ENCODE measurements around the gene OR10W1. TPM values are rescaled to one million over a fixed set of nuclear protein-coding genes. Genes with fewer than 3 reads are reported as not detected.

The OR10W1 gene
- not detected for total RNA-seq

- Histone ChIP-seq H3K27me3 (no peaks in the 10 kb centered on the region), H3K4me1 (no peaks in the 10 kb centered on the region), H3K4me3 (replicated peaks in 1 of 3) (no peak within 1 kb of the TSS), H3K9me3 (no peaks in the 10 kb centered on the region), H3K27ac (no peak within 1 kb of the TSS), H3K36me3 (no peaks in the 10 kb centered on the region)
- no peak for TF ChIP-seq POLR2A (IDR thresholded peaks at IDR 0.05)
- no peak for TF ChIP-seq CTCF (IDR thresholded peaks at IDR 0.05)
- WGBS, 2 donors: 83 to 92% methylated on average over 2 of the region's 2 CpGs
- intact Hi-C loops (cut with DNase I): no loop called here
- no peak for DNase-seq
Observed at GRCh38 chr11:58268142-58268541, at the start of gene OR10W1. OR10W1 (minus strand) TSS chr11:58268260; CDS start chr11:58267858, 402 bp downstream.

- no peaks in the 10 kb centered on the region for H3K4me1 ChIP-seq
- WGBS, 2 donors: 64 to 68% methylated on average over 2 of the region's 2 CpGs
- TF ChIP-seq CTCF (IDR thresholded peaks at IDR 0.05) (no peak), POLR2A (IDR thresholded peaks at IDR 0.05) (no peak)
- no peaks in the 10 kb centered on the region for H3K36me3 ChIP-seq
- no peak overlapping the region for H3K4me3 ChIP-seq (replicated peaks in 1 of 3)
- DNase-seq: no peak
- intact Hi-C loops (cut with DNase I): no loop called here
- no peaks in the 10 kb centered on the region for H3K27me3 ChIP-seq
- H3K9me3 ChIP-seq: no peaks in the 10 kb centered on the region
- H3K27ac ChIP-seq: no peak overlapping the region
Observed at GRCh38 chr11:58316142-58316541, 48.1 kb upstream of the OR10W1 start.

- Histone ChIP-seq H3K4me3 (replicated peaks in 1 of 3) (no peak overlapping the region), H3K27me3 (no peaks in the 10 kb centered on the region), H3K4me1 (no peaks in the 10 kb centered on the region), H3K36me3 (no peaks in the 10 kb centered on the region), H3K27ac (no peak overlapping the region), H3K9me3 (no peaks in the 10 kb centered on the region)
- TF ChIP-seq CTCF (IDR thresholded peaks at IDR 0.05): no peak
- TF ChIP-seq POLR2A (IDR thresholded peaks at IDR 0.05): no peak
- intact Hi-C loops (cut with DNase I): no loop called here
- WGBS, 2 donors: 94 to 96% methylated on average over 2 of the region's 2 CpGs
- no peak for DNase-seq
Observed at GRCh38 chr11:58301576-58301975, 33.5 kb upstream of the OR10W1 start.

GRCh38 chr11:58292017-58292416, 24.0 kb upstream of the OR10W1 start:
- 89 to 91% methylated on average over 21 of the region's 21 CpGs for WGBS, 2 donors
- Histone ChIP-seq H3K4me3 (replicated peaks in 1 of 3) (no peak overlapping the region), H3K4me1 (no peaks in the 10 kb centered on the region), H3K9me3 (no peaks in the 10 kb centered on the region), H3K36me3 (no peaks in the 10 kb centered on the region), H3K27me3 (no peaks in the 10 kb centered on the region), H3K27ac (no peak overlapping the region)
- intact Hi-C loops (cut with DNase I): no loop called here
- TF ChIP-seq CTCF (IDR thresholded peaks at IDR 0.05) (no peak), POLR2A (IDR thresholded peaks at IDR 0.05) (no peak)
- no peak for DNase-seq

- WGBS, 2 donors: 56 to 75% methylated on average over 4 of the region's 4 CpGs
- H3K9me3 ChIP-seq: no peaks in the 10 kb centered on the region
- no peaks in the 10 kb centered on the region for H3K36me3 ChIP-seq
- no peak overlapping the region for H3K27ac ChIP-seq
- intact Hi-C loops (cut with DNase I): no loop called here
- DNase-seq: no peak
- no peaks in the 10 kb centered on the region for H3K4me1 ChIP-seq
- TF ChIP-seq POLR2A (IDR thresholded peaks at IDR 0.05): no peak
- TF ChIP-seq CTCF (IDR thresholded peaks at IDR 0.05): no peak
- no peak overlapping the region for H3K4me3 ChIP-seq (replicated peaks in 1 of 3)
- no peaks in the 10 kb centered on the region for H3K27me3 ChIP-seq
Observed at GRCh38 chr11:58289266-58289665, 21.2 kb upstream of the OR10W1 start.
